Measurements from ENCODE around the gene ARHGAP28.
"Not testable (repeated sequence)": the region's sequence is repeated elsewhere in the genome, so short reads cannot be mapped to it uniquely, and the experiment has no call there.

Gene ARHGAP28

DNA sequence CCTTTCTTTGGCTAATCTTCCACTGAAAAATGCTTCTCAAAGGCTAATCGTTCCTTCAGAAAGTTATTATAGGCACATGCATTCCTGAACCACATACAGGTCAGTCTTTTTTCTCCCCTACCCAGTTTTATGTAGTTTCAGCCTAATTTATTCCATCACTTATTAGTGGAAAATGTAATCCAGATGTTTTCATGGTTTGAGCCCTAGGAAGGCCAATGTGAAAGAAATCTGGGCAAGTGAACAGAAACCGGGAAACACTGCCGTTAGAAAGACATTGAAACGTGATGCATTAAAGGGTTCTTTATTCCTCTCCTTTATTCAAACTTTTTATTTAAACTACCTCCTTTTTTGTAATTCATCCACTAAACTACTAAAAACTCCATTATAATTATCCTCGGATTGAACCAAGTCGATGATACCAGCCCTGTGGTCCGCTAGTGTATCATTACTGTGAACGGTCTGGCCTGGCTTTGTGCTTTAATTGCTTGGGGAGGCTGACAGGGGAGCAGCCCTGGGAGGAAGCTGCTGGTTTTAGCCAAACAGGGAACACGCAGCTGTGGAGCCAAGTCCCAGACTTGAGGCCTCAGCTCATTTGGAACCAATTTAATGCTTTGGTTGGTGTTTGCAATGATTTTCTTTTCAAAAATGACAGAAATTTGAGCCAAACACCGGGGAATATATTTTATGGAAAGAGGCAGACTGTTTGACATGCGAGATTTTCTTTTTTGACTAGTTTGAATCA, 149.2 kb downstream of the ARHGAP28 start:
- DNase-seq: no peak

DNA sequence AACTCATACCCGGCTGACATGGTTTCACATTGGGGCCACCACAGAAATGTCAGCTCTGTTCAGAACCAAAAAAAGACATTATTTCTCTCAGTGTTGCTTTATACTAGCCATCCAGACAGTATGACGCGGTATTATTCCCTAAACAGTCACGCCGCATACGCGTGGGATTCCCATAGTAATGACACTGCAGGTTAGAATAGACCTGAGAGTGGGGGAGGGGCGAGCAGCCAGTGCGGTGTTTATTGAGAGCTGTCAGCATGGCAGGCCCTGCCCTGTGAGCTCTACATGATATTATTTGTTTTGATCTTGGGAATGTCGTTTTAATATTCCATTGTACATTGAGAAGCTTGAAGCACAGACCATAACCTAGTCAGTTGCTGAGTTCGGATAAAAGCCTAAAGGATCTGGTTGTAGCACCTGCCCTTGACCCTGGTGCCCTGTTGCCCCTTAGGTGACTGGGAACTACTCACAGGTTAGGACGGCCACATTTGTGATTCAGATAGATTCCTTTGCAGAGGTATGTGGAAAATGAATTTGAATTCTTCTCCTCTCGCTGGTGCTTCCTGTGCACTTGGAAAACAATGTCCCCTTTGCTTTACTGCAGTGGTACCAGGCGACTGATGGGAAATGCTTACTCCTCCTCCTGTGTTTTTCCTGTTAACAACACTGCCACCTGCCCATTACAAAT, 150.1 kb downstream of the ARHGAP28 start:
- no peak for DNase-seq

DNA sequence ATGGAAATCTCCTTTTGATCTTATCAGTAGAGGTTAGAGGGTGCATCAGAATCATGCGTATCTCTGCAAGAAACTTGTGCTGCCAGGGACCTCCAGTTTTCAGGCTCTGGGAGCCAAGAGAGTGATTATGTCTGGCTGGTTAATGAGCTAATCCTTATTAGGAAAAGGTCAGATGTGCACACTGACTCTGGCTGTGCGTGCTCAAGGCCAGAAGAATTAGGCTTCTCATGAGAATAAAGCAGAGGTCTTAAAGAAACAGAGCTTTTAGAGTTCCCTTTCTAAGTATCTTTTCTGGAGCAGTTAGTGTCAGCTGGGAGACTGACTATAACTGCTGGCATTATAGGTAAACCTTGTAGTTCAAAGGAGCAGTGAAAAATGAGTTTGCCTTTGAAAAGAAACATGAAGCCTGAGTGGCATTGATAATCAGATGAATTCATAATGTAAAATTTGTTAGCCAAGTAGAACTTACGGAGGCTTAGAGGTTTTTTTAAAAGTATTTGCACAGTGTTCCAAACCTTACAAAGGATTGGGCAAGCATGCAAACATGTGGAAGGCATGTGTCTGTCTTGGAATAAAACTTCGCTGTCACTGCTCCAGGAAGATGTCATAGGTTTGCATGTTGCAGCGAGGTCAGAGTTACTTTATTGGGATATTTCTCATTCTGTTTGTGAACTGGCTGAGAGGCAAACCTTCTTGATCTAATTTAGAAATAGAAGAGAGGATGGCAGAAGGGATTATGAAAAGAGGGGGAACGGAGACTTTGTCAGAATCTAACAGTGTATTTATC, 151.7 kb downstream of the ARHGAP28 start:
- DNase-seq: no peak

DNA sequence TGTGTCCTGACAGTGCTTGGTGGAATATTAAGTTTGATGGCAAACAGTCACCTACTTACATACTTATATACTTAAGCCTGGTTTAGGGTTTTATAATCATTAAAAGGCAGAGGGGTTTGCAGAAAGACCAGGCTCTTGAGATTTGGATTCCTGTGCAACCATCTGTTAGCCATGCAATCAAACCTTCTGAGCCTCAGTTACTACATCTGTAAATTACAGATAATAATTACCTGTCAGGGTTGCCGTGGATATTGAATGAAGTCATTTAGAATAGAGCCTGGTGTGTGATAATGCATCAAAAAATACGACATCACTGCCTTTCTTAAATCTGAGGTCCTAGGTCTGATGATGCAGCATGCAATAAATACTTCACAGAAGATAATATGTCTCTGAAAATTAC, 152.9 kb downstream of the ARHGAP28 start:
- DNase-seq: no peak

- DNase-seq: no peak
Observed at GRCh38 chr18:6885006-6885481, 155.5 kb downstream of the ARHGAP28 start.

DNA sequence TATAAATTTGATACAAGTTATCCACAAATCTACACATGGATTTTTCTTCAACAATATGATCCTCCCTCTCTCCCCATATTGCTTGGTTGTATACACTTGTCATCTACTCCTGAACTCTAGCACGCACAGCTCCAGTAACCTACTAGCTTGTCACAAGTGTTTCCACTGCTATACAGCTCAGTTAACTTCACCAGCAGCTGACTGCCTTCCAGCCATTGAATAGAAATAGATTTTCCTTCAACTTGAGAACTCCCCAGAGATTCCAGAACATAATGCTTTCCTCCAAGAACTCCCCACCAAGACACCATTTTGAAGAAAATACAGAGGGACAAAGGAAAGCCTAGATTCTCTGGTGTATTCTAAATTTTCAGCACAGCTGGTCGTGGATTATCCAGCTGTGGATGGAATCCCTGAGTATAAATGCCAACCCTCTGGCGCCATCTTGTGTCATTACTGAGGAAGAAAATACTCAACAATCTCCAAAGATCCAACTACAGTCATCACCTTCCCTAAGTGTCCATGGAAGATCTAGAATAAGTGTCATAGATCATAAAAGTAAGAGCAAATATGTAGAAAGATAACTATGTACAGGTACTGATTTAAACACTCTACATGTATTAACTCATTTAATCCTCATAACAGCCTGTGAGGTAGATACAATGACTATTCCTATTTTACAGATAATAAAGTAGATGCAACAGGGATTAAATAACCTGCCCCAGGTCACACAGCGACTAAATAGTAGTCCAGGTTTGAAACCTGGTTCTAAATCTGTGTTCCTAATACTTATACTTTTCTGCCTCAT, 156.7 kb downstream of the ARHGAP28 start:
- no peak for DNase-seq

DNA sequence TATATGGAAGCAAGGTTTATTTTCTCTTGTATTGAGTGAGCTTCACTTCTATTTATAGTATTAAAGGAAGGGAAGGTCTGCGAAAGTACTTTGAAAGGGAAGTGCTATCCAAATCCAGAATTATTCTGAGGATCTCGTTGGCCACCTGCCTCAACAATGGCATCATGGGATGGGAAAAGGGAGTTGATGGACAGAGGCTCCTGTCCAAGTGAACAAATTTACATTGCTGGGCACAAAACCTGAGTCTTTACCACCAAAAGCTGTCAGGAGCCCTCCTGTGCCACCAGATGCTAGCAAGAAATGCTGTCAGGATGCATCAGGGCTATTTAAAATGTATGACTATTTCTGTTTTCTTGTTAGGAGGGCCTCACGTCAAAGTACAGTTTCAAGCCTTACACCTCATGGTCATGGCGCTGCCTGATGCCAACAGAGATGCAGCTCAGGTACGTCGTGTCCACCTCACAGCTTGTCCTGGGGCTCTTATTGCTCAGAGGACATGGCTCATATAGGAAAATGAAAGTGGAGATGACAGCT, 157.3 kb downstream of the ARHGAP28 start:
- no peak for DNase-seq

DNA sequence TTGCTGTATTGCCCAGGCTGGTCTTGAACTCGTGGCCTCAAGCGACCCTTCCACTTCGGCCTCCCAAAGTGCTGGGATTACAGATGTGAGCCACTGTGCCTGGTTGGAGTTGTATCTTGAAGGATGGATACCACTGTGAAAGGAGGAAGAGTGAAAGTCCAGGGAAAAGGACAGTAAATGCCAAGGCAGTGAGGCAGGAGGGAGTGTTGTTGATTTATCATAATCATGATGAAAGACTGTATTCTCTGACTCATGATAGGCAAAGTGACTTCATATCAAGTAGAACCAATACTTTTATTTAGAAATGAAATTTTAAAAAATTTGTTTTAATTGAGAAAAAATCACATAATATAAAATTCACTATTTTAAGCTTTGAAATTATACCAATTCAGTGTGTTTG, 162.3 kb downstream of the ARHGAP28 start:
- no peak for DNase-seq

DNA sequence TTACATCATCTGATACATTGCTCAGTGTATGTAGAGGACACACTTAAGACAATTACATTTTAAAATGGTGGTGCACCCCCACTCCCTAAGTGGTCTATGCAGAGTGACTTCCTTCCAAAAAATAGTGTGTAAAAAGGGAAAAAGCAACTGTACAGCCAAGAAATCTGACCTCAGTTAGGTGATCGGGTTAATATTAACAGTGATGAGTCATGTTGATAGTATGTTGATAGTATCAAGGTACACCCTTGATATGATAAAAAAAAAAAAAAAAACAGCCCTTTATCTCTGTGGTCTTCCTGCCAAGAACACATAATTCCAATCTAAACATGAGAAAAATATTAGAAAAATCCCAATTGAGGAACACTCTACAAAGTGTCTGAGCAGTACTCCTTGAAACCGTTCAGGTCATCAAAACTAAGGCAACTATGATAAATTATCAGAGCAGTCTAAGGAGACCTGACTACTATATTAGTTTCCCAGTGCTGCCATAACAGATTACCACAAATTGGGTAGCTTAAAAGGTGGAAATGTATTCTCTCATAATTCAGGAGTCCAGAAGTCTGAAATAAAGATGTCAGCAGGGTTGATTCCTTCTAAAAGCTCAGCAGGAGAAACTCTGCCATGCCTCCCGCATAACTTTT, 171.9 kb downstream of the ARHGAP28 start:
- DNase-seq: no peak

DNA sequence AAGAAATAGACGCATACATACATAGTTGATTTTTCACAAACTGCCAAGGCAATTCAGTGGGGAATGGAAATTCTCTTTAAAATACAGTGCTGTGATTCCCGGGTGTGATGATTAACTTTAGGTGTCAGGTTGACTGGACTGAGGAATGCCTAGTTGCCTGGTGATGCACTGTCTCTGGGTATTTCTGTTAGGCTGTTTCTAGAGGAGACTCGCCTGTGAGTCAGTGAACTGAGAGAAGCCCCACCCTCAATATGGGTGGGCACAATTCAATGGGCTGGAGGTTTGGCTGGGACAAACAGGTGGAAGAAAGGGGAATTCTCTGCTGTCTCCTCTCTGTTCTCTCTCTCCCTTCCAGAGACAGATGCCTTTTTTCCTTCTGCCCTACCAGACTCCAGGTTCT, 187.6 kb downstream of the ARHGAP28 start:
- DNase-seq: no peak

DNA sequence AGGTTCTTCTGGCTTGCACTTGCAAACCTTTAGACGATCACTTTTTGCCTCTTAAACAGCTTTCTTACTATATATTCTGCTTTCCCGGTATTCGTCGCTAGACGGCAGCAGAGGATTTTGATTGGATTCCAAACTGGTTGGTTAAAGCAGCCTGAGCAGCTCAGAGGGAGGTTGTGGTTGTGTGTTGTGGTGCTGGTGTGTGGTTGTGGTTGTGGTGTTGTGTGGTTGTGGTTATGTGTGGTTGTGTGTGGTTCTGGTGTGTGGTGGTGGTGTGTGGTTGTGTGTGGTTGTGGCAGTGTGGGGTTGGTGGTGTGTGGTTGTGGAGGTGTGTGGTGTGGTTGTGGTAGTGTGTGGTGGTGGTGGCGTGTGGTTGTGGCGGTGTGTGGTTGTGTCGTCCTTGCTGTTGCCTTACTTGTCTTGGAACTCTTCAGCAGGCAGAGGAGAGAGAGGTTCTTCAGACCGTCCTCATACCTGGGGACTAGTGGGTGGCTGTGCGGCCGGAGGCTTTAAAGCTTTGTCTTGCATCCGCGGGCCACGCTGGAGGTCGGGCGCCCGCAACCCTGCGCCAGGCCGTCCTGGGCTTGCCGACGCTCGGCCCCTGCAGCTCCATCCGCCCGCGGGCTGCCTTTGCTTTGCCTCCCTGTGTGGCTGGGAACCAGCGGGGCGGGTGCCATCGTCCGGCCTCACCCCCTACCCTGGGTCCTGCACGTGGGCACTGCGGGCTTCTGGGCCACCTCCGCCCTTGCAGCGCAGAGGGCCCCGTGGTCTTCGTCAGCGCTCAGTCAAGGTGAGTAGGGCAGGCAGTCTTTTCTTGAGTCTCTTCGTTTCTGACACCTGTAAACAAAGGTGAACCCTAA, 190.8 kb downstream of the ARHGAP28 start:
- no peak for DNase-seq

GRCh38 chr18:6921571-6921970, 192.1 kb downstream of the ARHGAP28 start:
- no peak for DNase-seq

DNA sequence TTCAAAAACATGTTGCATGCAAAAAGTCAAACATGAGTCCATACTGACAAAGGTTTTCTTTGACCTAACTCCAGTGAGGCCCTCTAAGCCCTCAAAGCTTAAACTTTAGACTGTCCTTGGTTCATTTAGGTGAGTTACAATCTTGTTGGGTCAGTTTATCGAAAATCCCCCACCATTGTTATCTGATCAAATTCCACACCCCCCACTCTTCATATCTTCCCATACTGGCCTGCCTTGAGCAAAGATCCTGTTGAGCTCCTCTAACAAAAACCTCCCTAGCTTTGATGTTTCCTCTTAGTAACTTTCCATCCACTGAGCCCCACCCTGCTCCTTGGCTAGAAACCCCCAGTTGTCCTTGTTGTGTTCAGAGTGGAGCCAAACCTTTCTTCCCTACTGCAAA, 193.7 kb downstream of the ARHGAP28 start:
- no peak for DNase-seq

GRCh38 chr18:6927153-6927552, 197.6 kb downstream of the ARHGAP28 start:
- no peak for DNase-seq

- DNase-seq: no peak
Observed at GRCh38 chr18:6928359-6928758, 198.8 kb downstream of the ARHGAP28 start.

DNA sequence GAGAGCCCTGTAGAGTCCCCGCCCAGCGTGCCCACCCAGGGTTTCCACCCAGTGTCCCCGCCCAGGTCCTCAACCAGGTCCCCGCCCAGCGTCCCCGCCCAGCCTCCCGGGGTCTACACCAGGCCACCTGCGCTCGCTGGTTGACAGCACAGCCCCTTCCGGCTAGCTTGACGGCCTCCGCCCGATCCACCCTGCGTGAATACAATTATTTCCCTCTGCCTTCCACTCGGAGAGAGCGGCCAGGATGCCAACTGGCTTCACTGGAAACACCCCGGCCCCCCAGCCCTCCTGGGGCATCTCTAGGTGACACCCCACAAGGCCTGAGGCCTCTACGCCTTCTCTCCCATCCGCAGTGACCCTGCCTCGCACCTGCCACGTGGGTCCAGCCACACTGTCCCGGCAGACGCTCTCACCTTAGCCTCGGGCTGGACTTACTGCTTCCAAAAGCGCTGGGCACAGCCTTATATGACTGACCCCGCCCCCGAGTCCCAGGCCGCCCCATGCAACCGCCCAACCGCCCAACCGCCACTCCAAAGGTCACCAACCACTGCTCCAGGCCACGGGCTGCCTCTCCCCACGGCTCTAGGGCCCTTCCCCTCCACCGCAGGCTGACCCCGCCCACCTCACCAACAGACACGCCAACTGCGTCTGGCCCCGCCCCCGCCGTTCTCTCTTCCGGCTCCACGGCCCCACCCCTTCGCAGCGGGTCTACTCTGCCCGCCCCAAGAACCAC, 200.0 kb downstream of the ARHGAP28 start:
- no peak for DNase-seq

DNA sequence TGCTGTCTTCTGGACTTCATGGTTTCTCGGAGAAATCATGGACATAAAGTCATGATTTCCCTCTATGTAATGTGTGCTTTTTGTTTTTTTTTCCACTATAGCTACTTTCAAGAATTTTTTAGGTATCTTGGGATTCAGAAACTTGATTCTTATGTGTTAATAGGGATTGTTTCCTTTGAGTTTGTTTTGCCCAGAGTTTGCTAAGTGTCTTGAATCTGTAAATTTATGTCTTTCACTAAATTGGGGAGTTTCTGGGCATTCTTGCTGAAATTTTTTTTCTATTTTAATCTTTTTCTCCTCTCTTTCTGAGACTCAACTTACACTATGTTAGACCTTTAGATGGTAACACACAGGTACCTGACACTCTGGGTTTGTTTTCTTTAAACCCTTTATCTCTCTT, 205.3 kb downstream of the ARHGAP28 start:
- no peak for DNase-seq

DNA sequence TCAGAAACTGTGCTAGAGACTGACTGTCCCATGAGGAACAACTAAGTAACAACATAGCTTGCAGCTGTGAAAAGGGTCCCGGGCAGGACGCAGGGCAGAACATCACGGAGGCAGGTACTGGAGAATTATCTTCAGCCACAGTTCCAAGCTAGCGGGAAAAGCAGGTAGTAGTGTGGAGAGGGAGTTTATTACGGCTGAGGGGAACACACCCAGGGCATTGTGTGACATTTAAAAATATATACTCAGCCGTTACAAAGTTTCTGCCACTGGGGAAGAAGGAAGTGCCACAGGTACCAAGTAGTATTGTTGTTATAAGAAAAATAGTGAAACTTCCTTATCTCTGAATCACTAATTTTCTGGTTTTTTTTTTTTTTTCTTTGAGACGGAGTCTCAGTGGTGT, 208.5 kb downstream of the ARHGAP28 start:
- DNase-seq: no peak

DNA sequence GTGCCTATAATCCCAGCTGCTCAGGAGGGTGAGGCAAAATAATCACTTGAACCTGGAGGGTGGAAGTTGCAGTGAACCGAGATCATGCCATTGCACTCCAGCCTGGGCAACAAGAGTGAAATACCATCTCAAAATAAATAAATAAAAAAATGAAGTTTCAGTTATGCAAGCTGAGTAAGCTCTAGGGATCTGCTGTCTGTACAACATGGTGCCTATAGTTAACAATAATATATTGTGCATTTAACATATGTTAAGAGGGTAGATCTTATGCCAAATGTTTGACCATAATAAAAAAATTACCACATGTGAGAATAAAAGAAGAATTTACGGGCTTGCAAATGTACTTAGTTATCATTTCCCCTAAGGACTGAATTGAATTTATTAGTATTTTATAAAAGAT, 208.9 kb downstream of the ARHGAP28 start:
- DNase-seq: not testable (repeated sequence)

DNA sequence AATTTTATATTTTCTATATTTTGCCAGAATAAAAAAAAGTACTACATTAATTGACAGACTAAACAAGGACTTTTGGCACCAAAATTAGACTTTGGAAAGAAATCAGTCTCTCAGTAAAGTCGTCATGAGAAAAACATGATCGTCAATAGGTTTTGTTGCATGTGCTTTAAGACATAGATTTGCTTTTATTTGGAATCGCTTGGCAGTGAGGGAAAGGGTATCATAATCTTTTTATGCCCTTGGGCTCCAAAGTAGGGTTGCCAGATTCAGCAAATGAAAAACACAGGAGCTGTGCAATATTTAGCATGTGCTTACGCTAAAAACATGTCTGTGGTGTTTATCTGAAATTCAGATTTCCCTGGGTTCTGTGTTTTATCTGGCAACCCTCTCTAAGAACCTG, 210.5 kb downstream of the ARHGAP28 start:
- no peak for DNase-seq

All from T-helper 9 cell (primary cell).